ENCODE results near the gene CFAP20DC. TPM values are rescaled to one million over a fixed set of nuclear protein-coding genes. Genes with fewer than 3 reads are reported as not detected.
"Not testable (repeated sequence)": the region's sequence is repeated elsewhere in the genome, so short reads cannot be mapped to it uniquely, and the experiment has no call there.

Gene CFAP20DC
- total and polyA plus RNA-seq, 10 of the 15 experiments (the other 5 are each of a cell fraction or from before 2014, with no cell fraction given), result 0.53 to 11.6 (median 2.0) TPM

DNA sequence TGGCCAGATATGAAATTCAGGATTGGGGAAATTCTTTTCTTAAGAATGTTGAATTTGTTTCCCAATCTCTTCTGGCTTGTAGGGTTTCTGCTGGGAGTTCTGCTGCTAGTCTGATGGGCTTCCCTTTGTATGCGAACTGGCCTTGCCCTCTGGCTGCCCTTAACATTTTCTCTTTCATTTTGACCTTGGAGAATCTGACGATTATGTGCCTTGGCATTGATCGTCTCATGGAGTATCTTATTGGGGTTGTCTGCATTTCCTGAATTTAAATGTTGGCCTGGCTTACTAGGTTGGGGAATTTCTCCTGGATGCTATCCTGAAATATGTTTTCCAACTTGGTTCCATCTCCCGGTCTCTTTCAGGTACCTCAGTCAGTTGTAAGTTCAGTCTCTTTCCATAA lies 152.2 kb downstream of the CFAP20DC start (continued):
- no peak for TF ChIP-seq MYC (IDR thresholded peaks at IDR 0.05; ENCODE audit: insufficient read depth, insufficient read length, insufficient replicate concordance, low read length, severe bottlenecking)
- no peak for TF ChIP-seq TCF3 (IDR thresholded peaks at IDR 0.05; ENCODE audit: borderline replicate concordance, insufficient read depth, low read depth, low read length)

DNA sequence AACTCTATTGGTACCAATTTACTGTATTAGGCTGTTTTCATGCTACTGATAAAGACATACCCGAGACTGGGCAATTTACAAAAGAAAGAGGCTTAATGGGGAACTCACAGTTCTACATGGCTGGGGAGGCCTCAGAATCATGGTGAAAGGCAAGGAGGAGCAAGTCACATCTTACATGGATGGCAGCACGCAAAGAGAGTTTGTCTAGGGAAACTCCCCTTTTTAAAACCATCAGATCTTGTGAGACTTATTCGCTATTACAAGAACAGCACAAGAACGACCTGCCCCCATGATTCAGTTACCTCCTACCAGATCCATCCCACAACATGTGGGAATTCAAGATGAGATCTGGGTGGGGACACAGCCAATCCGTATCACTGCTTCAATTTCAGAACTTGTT lies 154.1 kb downstream of the CFAP20DC start:
- 37% methylated on average over 5 of the region's 5 CpGs for WGBS (ENCODE audit: insufficient coverage, insufficient replicate concordance, low lambda C conversion rate, missing lambda C conversion rate)
- H3K9me3 ChIP-seq (replicated peaks; ENCODE audit: control insufficient read depth, insufficient read depth, low read length); H3K27ac ChIP-seq (ENCODE audit: control insufficient read depth, insufficient read depth); H3K4me3 ChIP-seq; in situ Hi-C loops (cut with MboI); H3K36me3 ChIP-seq (ENCODE audit: control insufficient read depth in 2 of 2, insufficient read depth in 2 of 2, low read length in 1 of 2); DNase-seq (ENCODE audit: low read depth, low spot score); FAIRE-seq; H3K27me3 ChIP-seq (replicated peaks in 1 of 2; ENCODE audit: control insufficient read depth in 2 of 2, insufficient read depth in 2 of 2, low read length in 1 of 2); H3K79me2 ChIP-seq (ENCODE audit: control insufficient read depth, insufficient read depth, low read length); BruUV-seq (replicated peaks); H3K9ac ChIP-seq (ENCODE audit: control insufficient read depth, insufficient read depth, low read length); H3K4me1 ChIP-seq (ENCODE audit: control insufficient read depth, insufficient read depth, low read length); ATAC-seq; H2AFZ ChIP-seq (ENCODE audit: control insufficient read depth, low read depth, low read length); H4K20me1 ChIP-seq (ENCODE audit: control insufficient read depth, insufficient read depth); H3K4me2 ChIP-seq (ENCODE audit: control insufficient read depth, insufficient read depth): not testable (repeated sequence)
- CTCF ChIA-PET, result interaction anchor here (1.2 kb wide), 1 partner anchor 22 kb away, joined by 3 read pairs; no protein-coding TSS in a partner anchor
- RAD21 ChIA-PET (ENCODE audit: unreplicated experiment), result interaction anchor here (1.0 kb wide), 1 partner anchor 9 kb away, joined by 3 read pairs; no protein-coding TSS in a partner anchor
- intact Hi-C loops (cut with micrococcal nuclease; ENCODE audit: unreplicated experiment), result loop anchor here (5.0 kb wide), 1 partner anchor 57 kb away; no protein-coding TSS in a partner anchor
- POLR2A ChIA-PET, result interaction anchor here (1.1 kb wide), 1 partner anchor 40 kb away, joined by 5 read pairs; no protein-coding TSS in a partner anchor
- SMC1A ChIA-PET (ENCODE audit: uncharacterized antibody, unreplicated experiment), result interaction anchor here (0.9 to 1.1 kb wide), 2 partner anchors 10 to 71 kb away, joined by 3 to 4 read pairs; no protein-coding TSS in a partner anchor

DNA sequence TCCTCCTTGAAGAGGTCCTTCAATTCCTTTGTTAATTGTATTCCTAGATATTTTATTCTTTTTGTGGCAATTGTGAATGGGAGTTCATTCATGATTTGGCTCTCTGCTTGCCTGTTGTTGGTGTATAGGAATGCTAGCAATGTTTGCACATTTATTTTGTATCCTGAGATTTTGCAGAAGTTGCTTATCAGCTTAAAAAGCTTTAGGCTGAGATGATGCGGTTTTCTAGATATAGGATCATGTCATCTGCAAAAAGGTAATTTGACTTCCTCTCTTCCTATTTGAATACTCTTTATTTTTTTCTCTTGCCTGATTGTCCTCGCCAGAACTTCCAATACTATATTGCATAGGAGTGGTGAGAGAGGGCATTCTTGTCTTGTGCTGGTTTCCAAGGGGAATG lies 157.3 kb downstream of the CFAP20DC start:
- CTCF ChIA-PET; H3K79me2 ChIP-seq (ENCODE audit: control insufficient read depth, insufficient read depth, low read length); RAD21 ChIA-PET (ENCODE audit: unreplicated experiment); H3K27ac ChIP-seq (ENCODE audit: control insufficient read depth, insufficient read depth); H3K36me3 ChIP-seq (ENCODE audit: control insufficient read depth in 2 of 2, insufficient read depth in 2 of 2, low read length in 1 of 2); H3K4me1 ChIP-seq (ENCODE audit: control insufficient read depth, insufficient read depth, low read length); SMC1A ChIA-PET (ENCODE audit: uncharacterized antibody, unreplicated experiment); H2AFZ ChIP-seq (ENCODE audit: control insufficient read depth, low read depth, low read length); H3K9ac ChIP-seq (ENCODE audit: control insufficient read depth, insufficient read depth, low read length); POLR2A ChIA-PET; H3K4me2 ChIP-seq (ENCODE audit: control insufficient read depth, insufficient read depth); H4K20me1 ChIP-seq (ENCODE audit: control insufficient read depth, insufficient read depth); ATAC-seq; H3K4me3 ChIP-seq; in situ Hi-C loops (cut with MboI); H3K27me3 ChIP-seq (replicated peaks in 1 of 2; ENCODE audit: control insufficient read depth in 2 of 2, insufficient read depth in 2 of 2, low read length in 1 of 2); BruUV-seq (replicated peaks); H3K9me3 ChIP-seq (replicated peaks; ENCODE audit: control insufficient read depth, insufficient read depth, low read length); DNase-seq (ENCODE audit: low read depth, low spot score); intact Hi-C loops (cut with micrococcal nuclease; ENCODE audit: unreplicated experiment); FAIRE-seq: not testable (repeated sequence)
- WGBS (ENCODE audit: insufficient coverage, insufficient replicate concordance, low lambda C conversion rate, missing lambda C conversion rate), result 21% methylated on average over 2 of the region's 2 CpGs
